Hematopoietic multipotent progenitor cell (in vitro differentiated cells): ENCODE results near the gene FAM216B. TPM values are rescaled to one million over a fixed set of nuclear protein-coding genes. Genes with fewer than 3 reads are reported as not detected.
"Not testable (repeated sequence)": the region's sequence is repeated elsewhere in the genome, so short reads cannot be mapped to it uniquely, and the experiment has no call there.

Experiments
- DNase-seq, 3 donors: peaks; one replicate each; pipeline ENCODE4 v3.0.0-alpha.2; 2011 to 2015; ENCODE audit warnings: low read depth in 2 of 3, low spot score in 2 of 3
- total RNA-seq: library from RNA; depleted of rRNA; stranded (reverse); fragments of >200 nt; gene quantifications from one replicate; pipeline ENCODE4 v1.2.3, GENCODE V29; 2012

The FAM216B gene
- total RNA-seq, result not detected

GRCh38 chr13:42781352-42781751 lies at the start of gene FAM216B:
FAM216B (plus strand) TSS chr13:42781584; CDS start chr13:42784068, 2,484 bp downstream.
- no peak for DNase-seq

- DNase-seq, result no peak
Observed at GRCh38 chr13:42732073-42732472, 49.3 kb upstream of the FAM216B start.

- DNase-seq, result no peak
Observed at GRCh38 chr13:42733046-42733445, 48.3 kb upstream of the FAM216B start.

GRCh38 chr13:42735010-42735409 lies 46.4 kb upstream of the FAM216B start:
- no peak for DNase-seq

GRCh38 chr13:42740753-42741152 lies 40.6 kb upstream of the FAM216B start:
- peak in 2 of 3 donors; percentile 28 to 60 for DNase-seq

GRCh38 chr13:42741914-42742313 lies 39.5 kb upstream of the FAM216B start:
- no peak for DNase-seq

GRCh38 chr13:42745655-42746054 lies 35.7 kb upstream of the FAM216B start:
- DNase-seq, result no peak

- DNase-seq, result no peak
Observed at GRCh38 chr13:42746866-42747265, 34.5 kb upstream of the FAM216B start.

GRCh38 chr13:42747399-42747873 lies 33.9 kb upstream of the FAM216B start:
- DNase-seq, result no peak

GRCh38 chr13:42750794-42751193 lies 30.6 kb upstream of the FAM216B start:
- no peak for DNase-seq

GRCh38 chr13:42751693-42752092 lies 29.7 kb upstream of the FAM216B start:
- no peak for DNase-seq

- no peak for DNase-seq
Observed at GRCh38 chr13:42752731-42753130, 28.7 kb upstream of the FAM216B start.

GRCh38 chr13:42753697-42754096 lies 27.7 kb upstream of the FAM216B start:
- no peak for DNase-seq

- DNase-seq, result no peak
Observed at GRCh38 chr13:42754801-42755510, 26.4 kb upstream of the FAM216B start.

GRCh38 chr13:42757678-42758420 lies 23.5 kb upstream of the FAM216B start:
- DNase-seq, result no peak

- DNase-seq, result no peak
Observed at GRCh38 chr13:42758515-42758914, 22.9 kb upstream of the FAM216B start.

GRCh38 chr13:42760951-42761350 lies 20.4 kb upstream of the FAM216B start:
- DNase-seq, result no peak

GRCh38 chr13:42762251-42762650 lies 19.1 kb upstream of the FAM216B start:
- no peak for DNase-seq

- DNase-seq, result no peak
Observed at GRCh38 chr13:42762917-42763316, 18.5 kb upstream of the FAM216B start.

- DNase-seq, result no peak
Observed at GRCh38 chr13:42766016-42766415, 15.4 kb upstream of the FAM216B start.

- no peak for DNase-seq
Observed at GRCh38 chr13:42769650-42770049, 11.7 kb upstream of the FAM216B start.

GRCh38 chr13:42776558-42776957 lies 4.8 kb upstream of the FAM216B start:
- DNase-seq, result not testable (repeated sequence)
